CD14-positive monocyte (primary cell): ENCODE measurements around the gene PPM1H. TPM values are rescaled to one million over a fixed set of nuclear protein-coding genes. Genes with fewer than 3 reads are reported as not detected.

Experiments
- DNase-seq, 3 donors: peaks; one replicate each; pipeline ENCODE4 v3.0.0-alpha.2; 2011 to 2022
- H2AFZ ChIP-seq: 2 replicates; pipeline ENCODE4 v1.6.0; 2012; ENCODE audit warnings: mild to moderate bottlenecking, low read depth, low read length, inconsistent platforms; ENCODE audit not compliant: insufficient read depth, poor library complexity, severe bottlenecking
- H3K27ac ChIP-seq, 2 donors: 1 replicate in 1 of 2; 2 replicates in 1 of 2; pipeline ENCODE4 v1.5.1; 2012 to 2013; ENCODE audit warnings: low read length in 2 of 2, control low read depth in 1 of 2, inconsistent platforms in 1 of 2, low read depth in 1 of 2, mild to moderate bottlenecking in 1 of 2
- H3K27me3 ChIP-seq, 2 donors: one replicate each; pipeline versions ENCODE4 v1.6.0 to v1.6.1; 2011 to 2013; ENCODE audit warnings: low read length in 2 of 2; ENCODE audit not compliant: control insufficient read depth in 2 of 2, insufficient read depth in 2 of 2
- H3K36me3 ChIP-seq, 2 donors: replicated peaks in 1 of 2; 1 replicate in 1 of 2; 2 replicates in 1 of 2; pipeline versions ENCODE4 v1.5.1 to v1.6.1; 2012 to 2013; ENCODE audit warnings: low read length in 2 of 2, control low read depth in 1 of 2, inconsistent platforms in 1 of 2, mild to moderate bottlenecking in 1 of 2; ENCODE audit not compliant: insufficient read depth in 2 of 2, control insufficient read depth in 1 of 2
- H3K4me1 ChIP-seq, 2 donors: 1 replicate in 1 of 2; 2 replicates in 1 of 2; pipeline versions ENCODE4 v1.5.1 to v1.6.1; 2012 to 2013; ENCODE audit warnings: low read length in 2 of 2, control low read depth in 1 of 2, inconsistent platforms in 1 of 2, mild to moderate bottlenecking in 1 of 2, moderate library complexity in 1 of 2; ENCODE audit not compliant: insufficient read depth in 2 of 2, control insufficient read depth in 1 of 2
- H3K4me2 ChIP-seq: replicated peaks from 2 replicates; pipeline ENCODE3; 2012; ENCODE audit warnings: low read length, moderate library complexity, mild to moderate bottlenecking; ENCODE audit not compliant: poor library complexity, severe bottlenecking; ENCODE audit errors: extremely low read depth
- H3K4me3 ChIP-seq, 3 experiments: fragments of 200-600 bp in 1 of 3; sonication (generic) in 1 of 3; replicated peaks in 1 of 3; 1 replicate in 2 of 3; 2 replicates in 1 of 3; pipeline ENCODE4 v1.5.1; 2011 to 2013; ENCODE audit warnings: low read length in 3 of 3, mild to moderate bottlenecking in 3 of 3, control low read depth in 2 of 3, low read depth in 2 of 3, inconsistent platforms in 1 of 3, moderate library complexity in 1 of 3
- H3K79me2 ChIP-seq: 2 replicates; pipeline ENCODE4 v1.6.0; 2012; ENCODE audit warnings: mild to moderate bottlenecking, control low read depth, inconsistent platforms, low read length, moderate library complexity; ENCODE audit not compliant: insufficient read depth
- H3K9ac ChIP-seq: 2 replicates; pipeline ENCODE4 v1.6.0; 2017; ENCODE audit warnings: low read length, mild to moderate bottlenecking; ENCODE audit not compliant: insufficient read depth, poor library complexity, severe bottlenecking
- H3K9me3 ChIP-seq, 2 donors: replicated peaks in 1 of 2; 1 replicate in 1 of 2; 2 replicates in 1 of 2; pipeline versions ENCODE4 v1.5.1 to v1.6.1; 2012 to 2013; ENCODE audit warnings: low read length in 2 of 2, control low read depth in 1 of 2; ENCODE audit not compliant: control insufficient read depth in 1 of 2, insufficient read depth in 1 of 2
- H4K20me1 ChIP-seq: 2 replicates; pipeline ENCODE4 v1.6.0; 2012; ENCODE audit warnings: mild to moderate bottlenecking, low read length, control low read depth, moderate library complexity; ENCODE audit not compliant: insufficient read depth
- H3K27ac Mint-ChIP-seq, 7 donors: one replicate each; pipeline ENCODE4 v1.8.0; 2020; ENCODE audit warnings: mild to moderate bottlenecking in 7 of 7, mixed read lengths in 7 of 7, moderate library complexity in 6 of 7, inconsistent platforms in 2 of 7
- H3K27me3 Mint-ChIP-seq, 3 donors: one replicate each; pipeline ENCODE4 v1.8.0; 2021 to 2022; ENCODE audit warnings: low read depth in 3 of 3, mild to moderate bottlenecking in 3 of 3, mixed read lengths in 3 of 3, moderate library complexity in 3 of 3, inconsistent platforms in 1 of 3
- H3K36me3 Mint-ChIP-seq, 2 donors: one replicate each; pipeline ENCODE4 v1.8.0; 2020; ENCODE audit warnings: mixed read lengths in 2 of 2, inconsistent platforms in 1 of 2, mild to moderate bottlenecking in 1 of 2
- H3K4me1 Mint-ChIP-seq: one replicate; pipeline ENCODE4 v1.8.0; 2020; ENCODE audit warnings: mild to moderate bottlenecking, mixed read lengths
- H3K4me3 Mint-ChIP-seq, 2 donors: one replicate each; pipeline ENCODE4 v1.8.0; 2020; ENCODE audit warnings: mild to moderate bottlenecking in 2 of 2, mixed read lengths in 2 of 2, moderate library complexity in 1 of 2
- H3K9me3 Mint-ChIP-seq, 7 donors: one replicate each; pipeline ENCODE4 v1.8.0; 2020 to 2022; ENCODE audit warnings: mixed read lengths in 7 of 7, mild to moderate bottlenecking in 6 of 7, moderate library complexity in 6 of 7, inconsistent platforms in 2 of 7
- CTCF ChIP-seq: fragments of 200-600 bp; IDR thresholded peaks from one replicate; pipeline ENCODE4 v1.8.0; 2022; ENCODE audit warnings: antibody characterized with exemption, mild to moderate bottlenecking
- WGBS: methylation state at CpG from one replicate; pipeline ENCODE4 v1.1.5; 2013; ENCODE audit warnings: missing lambda C conversion rate; ENCODE audit not compliant: insufficient coverage; 5-methylcytosine and 5-hydroxymethylcytosine counted together
- intact Hi-C, 2 donors: fragments of 100-400 bp; cut with micrococcal nuclease; formaldehyde crosslinking; loops; one replicate each; pipeline versions ENCODE4 v1.15.0 to v1.15.1; 2023
- polyA plus RNA-seq, 3 donors: library from polyadenylated mRNA; depleted of rRNA in 1 of 3; unstranded in 2 of 3; stranded (reverse) in 1 of 3; fragments of 300-500 nt in 2 of 3; fragments of >200 nt in 1 of 3; fragmentation: Illumina TruSeq in 2 of 3; gene quantifications; 1 replicate in 2 of 3; 2 replicates in 1 of 3; pipeline ENCODE4 v1.2.3, GENCODE V29; 2012 to 2021

The PPM1H gene
- polyA plus RNA-seq, 3 donors = 1.5 to 2.8 (median 1.9) TPM

DNA sequence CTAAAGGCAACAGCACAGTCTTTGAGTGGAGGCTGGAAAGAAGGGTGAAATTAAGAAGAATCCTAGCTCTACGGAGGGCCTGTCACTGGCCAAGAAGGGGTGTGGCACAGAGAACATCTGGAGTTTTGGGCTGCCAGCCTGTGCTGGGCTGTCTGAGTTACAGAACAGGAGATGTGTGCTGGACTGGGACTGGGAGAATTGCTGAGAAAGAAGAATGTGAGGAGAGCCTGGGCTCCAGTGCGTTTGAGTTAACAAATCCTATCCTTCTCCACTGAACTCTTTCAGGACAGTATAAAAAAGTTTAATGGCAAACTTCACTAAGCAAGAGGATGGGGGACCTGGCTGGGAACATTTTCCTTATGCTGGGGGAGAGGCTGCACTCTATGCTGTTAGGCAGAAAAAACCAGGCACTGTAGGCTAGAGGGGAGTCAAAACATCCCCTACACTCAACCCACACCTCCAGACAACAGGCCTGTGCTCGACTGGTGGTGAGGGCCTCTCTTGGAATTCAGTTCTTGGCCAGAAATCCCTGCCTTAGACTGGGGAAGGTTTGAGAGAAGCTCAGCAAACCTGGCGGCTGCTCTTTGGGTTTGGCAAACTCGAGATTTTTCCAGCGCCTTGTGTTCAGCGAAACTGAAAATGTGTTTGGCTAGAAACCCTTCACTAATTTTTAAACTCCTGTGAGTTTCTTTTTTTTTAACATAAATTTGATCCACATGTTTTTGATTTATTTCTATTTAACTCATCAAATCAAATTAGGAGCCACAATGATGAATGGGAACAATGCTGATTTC is 251.0 kb downstream of the PPM1H start:
- Histone ChIP-seq H3K27me3 (no peaks in the 10 kb centered on the region), H3K9me3 (no peaks in the 10 kb centered on the region), H2AFZ (no peak overlapping the region), H3K27ac (no peak overlapping the region), H3K4me2 (no peak overlapping the region), H3K36me3 (no peaks in the 10 kb centered on the region), H3K4me1 (peaks cover 0 to 3% of the 10 kb centered on the region in 2 donors), H3K9ac (no peak overlapping the region), H4K20me1 (no peaks in the 10 kb centered on the region), H3K4me3 (no peak overlapping the region), H3K79me2 (no peaks in the 10 kb centered on the region)
- Mint-ChIP-seq H3K36me3 (peaks cover 12 to 15% of the 10 kb centered on the region in 2 donors), H3K27me3 (peaks cover 0 to 1% (median 0%) of the 10 kb centered on the region in 3 donors), H3K27ac (peak overlapping the region in 1 of 7 donors; percentile 64), H3K4me1 (peaks cover 12% of the 10 kb centered on the region), H3K9me3 (peaks cover 0 to 2% (median 0%) of the 10 kb centered on the region in 7 donors), H3K4me3 (no peak overlapping the region)
- no peak for TF ChIP-seq CTCF
- WGBS = 100% methylated on average over 1 of the region's 7 CpGs
- DNase-seq = no peak
- intact Hi-C loops = no loop called here

DNA sequence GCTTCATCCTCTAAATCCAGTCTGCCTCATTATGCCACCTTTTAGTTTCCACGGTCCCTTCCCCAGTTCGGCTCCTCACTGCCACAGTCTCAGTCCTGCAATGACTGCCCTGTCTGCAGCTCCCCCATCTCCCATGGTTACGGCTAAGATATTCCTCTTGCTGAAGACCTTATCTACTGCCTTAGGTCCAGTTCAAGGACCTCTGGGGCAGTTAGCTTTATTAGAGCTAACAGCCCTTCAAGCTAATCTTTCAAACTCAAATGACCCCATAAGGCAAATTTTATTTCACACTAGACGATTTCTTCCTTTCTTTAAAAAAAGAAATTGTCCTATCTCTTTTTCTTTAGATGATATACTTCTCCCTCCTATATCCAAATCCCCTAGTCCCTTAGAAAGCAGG is 253.6 kb downstream of the PPM1H start:
- H3K4me2 ChIP-seq = no peak overlapping the region
- H3K4me3 Mint-ChIP-seq = no peak overlapping the region
- intact Hi-C loops = no loop called here
- DNase-seq = no peak
- peaks cover 6 to 17% of the 10 kb centered on the region in 2 donors for H3K36me3 Mint-ChIP-seq
- H3K4me1 Mint-ChIP-seq = peaks cover 12% of the 10 kb centered on the region
- no peaks in the 10 kb centered on the region for H3K36me3 ChIP-seq
- H4K20me1 ChIP-seq = no peaks in the 10 kb centered on the region
- no peaks in the 10 kb centered on the region for H3K79me2 ChIP-seq
- peaks cover 13 to 17% of the 10 kb centered on the region in 2 donors for H3K9me3 ChIP-seq
- peaks cover 0 to 3% of the 10 kb centered on the region in 2 donors for H3K4me1 ChIP-seq
- no peak overlapping the region for H2AFZ ChIP-seq
- peaks cover 14 to 25% (median 16%) of the 10 kb centered on the region in 7 donors for H3K9me3 Mint-ChIP-seq
- no peak overlapping the region for H3K9ac ChIP-seq
- no peak for TF ChIP-seq CTCF
- H3K27me3 ChIP-seq = no peaks in the 10 kb centered on the region
- no peak overlapping the region for H3K27ac Mint-ChIP-seq
- peaks cover 0 to 1% (median 0%) of the 10 kb centered on the region in 3 donors for H3K27me3 Mint-ChIP-seq
- WGBS = 100% methylated on average over 4 of the region's 4 CpGs
- H3K4me3 ChIP-seq = no peak overlapping the region
- no peak overlapping the region for H3K27ac ChIP-seq
